Neural progenitor cell (in vitro differentiated cells): Measurements from ENCODE around the gene ENPP6. TPM values are rescaled to one million over a fixed set of nuclear protein-coding genes. Genes with fewer than 3 reads are reported as not detected.

ENCODE experiments used
- DNase-seq: peaks from one replicate; pipeline ENCODE4 v3.0.0-alpha.2; 2016; ENCODE audit warnings: low spot score
- H2AFZ ChIP-seq: fragments of 200-600 bp; sonication (generic); replicated peaks from 2 replicates; pipeline ENCODE4 v1.6.1; 2016; ENCODE audit warnings: antibody characterized with exemption
- H3F3A ChIP-seq: fragments of 200-600 bp; sonication (generic); 2 replicates; pipeline ENCODE4 v1.6.1; 2016; ENCODE audit warnings: antibody characterized with exemption, low read depth
- H3K27ac ChIP-seq: fragments of 200-600 bp; sonication (generic); 2 replicates; pipeline ENCODE4 v1.5.1; 2016; ENCODE audit warnings: mild to moderate bottlenecking
- H3K27me3 ChIP-seq: fragments of 200-600 bp; sonication (generic); 2 replicates; pipeline ENCODE4 v1.6.1; 2016; ENCODE audit warnings: mild to moderate bottlenecking, moderate library complexity
- H3K36me3 ChIP-seq: fragments of 200-600 bp; sonication (generic); 2 replicates; pipeline ENCODE4 v1.5.1; 2016
- H3K4me1 ChIP-seq: fragments of 200-600 bp; sonication (generic); 2 replicates; pipeline ENCODE4 v1.6.1; 2016; ENCODE audit warnings: mixed run types
- H3K4me2 ChIP-seq: fragments of 200-600 bp; sonication (generic); 2 replicates; pipeline ENCODE4 v1.6.1; 2016
- H3K4me3 ChIP-seq: fragments of 200-600 bp; sonication (generic); 2 replicates; pipeline ENCODE4 v1.5.1; 2016
- H3K79me2 ChIP-seq: fragments of 200-600 bp; sonication (generic); 2 replicates; pipeline ENCODE4 v1.6.1; 2016; ENCODE audit warnings: low read depth
- H3K9ac ChIP-seq: fragments of 200-600 bp; sonication (generic); 2 replicates; pipeline ENCODE4 v1.6.1; 2016
- H3K9me3 ChIP-seq: fragments of 200-600 bp; sonication (generic); 2 replicates; pipeline ENCODE4 v1.5.1; 2016; ENCODE audit warnings: low read depth
- H4K20me1 ChIP-seq: fragments of 200-600 bp; sonication (generic); 2 replicates; pipeline ENCODE4 v1.6.1; 2016; ENCODE audit warnings: low read depth
- H3K27ac Mint-ChIP-seq: 3 replicates; pipeline ENCODE4 v1.8.0; 2021; ENCODE audit warnings: mixed read lengths
- H3K27me3 Mint-ChIP-seq: 2 replicates; pipeline ENCODE4 v1.8.0; 2022; ENCODE audit warnings: low read depth, mild to moderate bottlenecking, inconsistent platforms, moderate library complexity, mixed read lengths; ENCODE audit not compliant: insufficient read depth
- H3K36me3 Mint-ChIP-seq: 3 replicates; pipeline ENCODE4 v1.8.0; 2021; ENCODE audit warnings: mixed read lengths
- H3K4me1 Mint-ChIP-seq: 3 replicates; pipeline ENCODE4 v1.8.0; 2021; ENCODE audit warnings: mixed read lengths
- H3K4me3 Mint-ChIP-seq: 3 replicates; pipeline ENCODE4 v1.8.0; 2021; ENCODE audit warnings: mild to moderate bottlenecking, moderate library complexity, mixed read lengths
- H3K9me3 Mint-ChIP-seq: 3 replicates; pipeline ENCODE4 v1.8.0; 2020; ENCODE audit warnings: mixed read lengths
- EZH2 ChIP-seq: fragments of 200-600 bp; sonication (generic); IDR thresholded peaks from 2 replicates; pipeline ENCODE4 v1.6.1; 2017; ENCODE audit warnings: antibody characterized with exemption, mild to moderate bottlenecking, moderate library complexity
- EZH2phosphoT487 ChIP-seq: fragments of 200-600 bp; sonication (generic); IDR thresholded peaks from 2 replicates; pipeline ENCODE4 v1.6.1; 2017; ENCODE audit warnings: antibody characterized with exemption
- total RNA-seq: library from RNA; depleted of rRNA; stranded (reverse); fragments of >200 nt; gene quantifications from 2 replicates; pipeline ENCODE4 v1.2.3, GENCODE V29; 2015; ENCODE audit warnings: low replicate concordance
- TF ChIP-seq, protein P1 (sequence below): fragments of 200-600 bp; sonication (generic); IDR thresholded peaks from 2 replicates; pipeline ENCODE4 v1.5.1; 2017; ENCODE audit warnings: antibody characterized with exemption, mild to moderate bottlenecking

The ENPP6 gene
- total RNA-seq, 1 donor from 2014 or later, result not detected

- peaks cover 5% of the 10 kb centered on the region for H3K36me3 Mint-ChIP-seq
These were observed 176.5 kb downstream of the ENPP6 start for GRCh38 chr4:184041156-184041555.

DNA sequence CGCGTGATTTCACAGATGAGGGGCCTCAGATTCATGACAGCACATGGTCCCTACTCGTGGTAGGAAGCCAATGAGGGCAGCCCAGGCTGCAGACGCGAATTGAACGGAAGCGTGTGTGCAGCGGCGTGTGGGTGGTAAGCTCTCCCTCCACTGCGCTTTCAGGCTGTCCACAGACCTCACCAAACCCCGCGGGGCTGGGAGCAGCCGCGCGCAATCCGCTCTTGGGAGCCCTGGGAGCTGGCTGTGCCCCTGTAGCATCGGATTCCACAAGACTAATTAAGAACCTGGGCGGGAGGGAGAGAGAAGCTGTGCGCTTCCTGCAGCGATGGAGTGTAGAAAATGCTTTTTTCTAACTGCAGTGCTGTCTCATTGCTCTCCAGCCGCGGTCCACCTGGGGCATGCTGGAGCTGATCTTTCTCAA lies 177.7 kb downstream of the ENPP6 start:
- H3K36me3 Mint-ChIP-seq, result no peaks in the 10 kb centered on the region
- Histone ChIP-seq H3K27ac (no peak overlapping the region), H3K4me1 (peaks cover 10% of the 10 kb centered on the region), H3F3A (peaks cover 11% of the 10 kb centered on the region), H2AFZ (no peak overlapping the region), H3K9ac (no peak overlapping the region), H3K4me2 (peak overlapping the region; percentile 34), H3K36me3 (no peaks in the 10 kb centered on the region), H3K27me3 (no peaks in the 10 kb centered on the region), H3K79me2 (no peaks in the 10 kb centered on the region), H3K4me3 (no peak overlapping the region), H4K20me1 (no peaks in the 10 kb centered on the region), H3K9me3 (no peaks in the 10 kb centered on the region)
- H3K4me1 Mint-ChIP-seq, result peaks cover 18% of the 10 kb centered on the region
- peaks cover 4% of the 10 kb centered on the region for H3K9me3 Mint-ChIP-seq
- TF ChIP-seq EZH2phosphoT487, result no peak
- TF ChIP-seq EZH2, result no peak
- TF ChIP-seq, protein P1, sequence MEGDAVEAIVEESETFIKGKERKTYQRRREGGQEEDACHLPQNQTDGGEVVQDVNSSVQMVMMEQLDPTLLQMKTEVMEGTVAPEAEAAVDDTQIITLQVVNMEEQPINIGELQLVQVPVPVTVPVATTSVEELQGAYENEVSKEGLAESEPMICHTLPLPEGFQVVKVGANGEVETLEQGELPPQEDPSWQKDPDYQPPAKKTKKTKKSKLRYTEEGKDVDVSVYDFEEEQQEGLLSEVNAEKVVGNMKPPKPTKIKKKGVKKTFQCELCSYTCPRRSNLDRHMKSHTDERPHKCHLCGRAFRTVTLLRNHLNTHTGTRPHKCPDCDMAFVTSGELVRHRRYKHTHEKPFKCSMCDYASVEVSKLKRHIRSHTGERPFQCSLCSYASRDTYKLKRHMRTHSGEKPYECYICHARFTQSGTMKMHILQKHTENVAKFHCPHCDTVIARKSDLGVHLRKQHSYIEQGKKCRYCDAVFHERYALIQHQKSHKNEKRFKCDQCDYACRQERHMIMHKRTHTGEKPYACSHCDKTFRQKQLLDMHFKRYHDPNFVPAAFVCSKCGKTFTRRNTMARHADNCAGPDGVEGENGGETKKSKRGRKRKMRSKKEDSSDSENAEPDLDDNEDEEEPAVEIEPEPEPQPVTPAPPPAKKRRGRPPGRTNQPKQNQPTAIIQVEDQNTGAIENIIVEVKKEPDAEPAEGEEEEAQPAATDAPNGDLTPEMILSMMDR, result no peak
- peak; percentile 67 for DNase-seq
- no peak overlapping the region for H3K4me3 Mint-ChIP-seq
- H3K27me3 Mint-ChIP-seq, result peaks cover 4% of the 10 kb centered on the region
- no peak overlapping the region for H3K27ac Mint-ChIP-seq

More at GRCh38 chr4:184041156-184041555, 176.5 kb downstream of the ENPP6 start:
- no peak overlapping the region for H3K27ac Mint-ChIP-seq
- H3F3A ChIP-seq, result peaks cover 11% of the 10 kb centered on the region
- no peak overlapping the region for H3K4me3 Mint-ChIP-seq
- H3K4me3 ChIP-seq, result no peak overlapping the region
- H3K36me3 ChIP-seq, result peaks cover 6% of the 10 kb centered on the region
- H3K9me3 Mint-ChIP-seq, result peaks cover 12% of the 10 kb centered on the region
- H4K20me1 ChIP-seq, result no peaks in the 10 kb centered on the region
- H3K27ac ChIP-seq, result no peak overlapping the region
- no peak for DNase-seq
- peaks cover 4% of the 10 kb centered on the region for H3K27me3 Mint-ChIP-seq
- H3K9ac ChIP-seq, result no peak overlapping the region
- no peak overlapping the region for H3K4me2 ChIP-seq
- peaks cover 10% of the 10 kb centered on the region for H3K9me3 ChIP-seq
- no peaks in the 10 kb centered on the region for H3K79me2 ChIP-seq
- H3K4me1 ChIP-seq, result peaks cover 10% of the 10 kb centered on the region
- TF ChIP-seq, protein P1, result no peak
- no peak for TF ChIP-seq EZH2phosphoT487
- TF ChIP-seq EZH2, result no peak
- H3K27me3 ChIP-seq, result no peaks in the 10 kb centered on the region
- no peak overlapping the region for H2AFZ ChIP-seq
- peaks cover 18% of the 10 kb centered on the region for H3K4me1 Mint-ChIP-seq
